Measurements from ENCODE around the gene LAMTOR1. TPM values are rescaled to one million over a fixed set of nuclear protein-coding genes. Genes with fewer than 3 reads are reported as not detected.

The LAMTOR1 gene
- polyA plus RNA-seq, 2 of the 4 experiments (the other 2 are of a cell fraction) = 66.1 to 119 TPM

- ATAC-seq (no peak), DNase-seq (ENCODE audit: low read depth in 1 of 2, low spot score in 1 of 2) (no peak), FAIRE-seq (no peak)
- ChIA-PET CTCF (interaction anchor here (0.6 to 4.8 kb wide), 6 partner anchors 10 to 73 kb away, joined by 3 to 27 read pairs (median 3); no protein-coding TSS in a partner anchor), POLR2A (no interaction called here)
- Histone ChIP-seq H3K4me2 (no peak overlapping the region), H3K4me1 (no peaks in the 10 kb centered on the region), H3K9me3 (no peaks in the 10 kb centered on the region), H3K4me3 (no peak overlapping the region), H3K27ac (no peak overlapping the region)
- WGBS (ENCODE audit: missing lambda C conversion rate) = 62% methylated on average over 2 of the region's 2 CpGs
- TF ChIP-seq HOXB5 (CRISPR knock-in tag; IDR thresholded peaks at IDR 0.05) (no peak), EHF (CRISPR knock-in tag; IDR thresholded peaks at IDR 0.05) (no peak), JUN (IDR thresholded peaks at IDR 0.05) (no peak), FOSL2 (IDR thresholded peaks at IDR 0.05) (no peak), FOSL2 (CRISPR knock-in tag; IDR thresholded peaks at IDR 0.05) (no peak), KDM5A (IDR thresholded peaks at IDR 0.05) (no peak), RNF2 (IDR thresholded peaks at IDR 0.05; ENCODE audit: borderline replicate concordance, low read depth) (no peak), HOXA7 (CRISPR knock-in tag; IDR thresholded peaks at IDR 0.05) (no peak), FOSB (CRISPR knock-in tag; IDR thresholded peaks at IDR 0.05) (no peak), CBX2 (IDR thresholded peaks at IDR 0.05; ENCODE audit: borderline replicate concordance, low read depth) (no peak)
- TF ChIP-seq, protein P1, sequence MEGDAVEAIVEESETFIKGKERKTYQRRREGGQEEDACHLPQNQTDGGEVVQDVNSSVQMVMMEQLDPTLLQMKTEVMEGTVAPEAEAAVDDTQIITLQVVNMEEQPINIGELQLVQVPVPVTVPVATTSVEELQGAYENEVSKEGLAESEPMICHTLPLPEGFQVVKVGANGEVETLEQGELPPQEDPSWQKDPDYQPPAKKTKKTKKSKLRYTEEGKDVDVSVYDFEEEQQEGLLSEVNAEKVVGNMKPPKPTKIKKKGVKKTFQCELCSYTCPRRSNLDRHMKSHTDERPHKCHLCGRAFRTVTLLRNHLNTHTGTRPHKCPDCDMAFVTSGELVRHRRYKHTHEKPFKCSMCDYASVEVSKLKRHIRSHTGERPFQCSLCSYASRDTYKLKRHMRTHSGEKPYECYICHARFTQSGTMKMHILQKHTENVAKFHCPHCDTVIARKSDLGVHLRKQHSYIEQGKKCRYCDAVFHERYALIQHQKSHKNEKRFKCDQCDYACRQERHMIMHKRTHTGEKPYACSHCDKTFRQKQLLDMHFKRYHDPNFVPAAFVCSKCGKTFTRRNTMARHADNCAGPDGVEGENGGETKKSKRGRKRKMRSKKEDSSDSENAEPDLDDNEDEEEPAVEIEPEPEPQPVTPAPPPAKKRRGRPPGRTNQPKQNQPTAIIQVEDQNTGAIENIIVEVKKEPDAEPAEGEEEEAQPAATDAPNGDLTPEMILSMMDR (IDR thresholded peaks at IDR 0.05) = no peak
These were observed 17.8 kb upstream of the LAMTOR1 start for GRCh38 chr11:72120930-72121329.

GRCh38 chr11:72119198-72119597 lies 16.1 kb upstream of the LAMTOR1 start:
- H3K4me2 ChIP-seq = no peak overlapping the region
- no peaks in the 10 kb centered on the region for H3K4me1 ChIP-seq
- ChIA-PET CTCF (interaction anchor here (0.7 to 4.8 kb wide), 4 partner anchors 11 to 352 kb away, joined by 3 to 27 read pairs (median 4); no protein-coding TSS in a partner anchor), POLR2A (no interaction called here)
- TF ChIP-seq PHF8 (IDR thresholded peaks at IDR 0.05; ENCODE audit: borderline replicate concordance, low read depth) = no peak
- no peak for TF ChIP-seq FOSL2 (IDR thresholded peaks at IDR 0.05)
- no peak for TF ChIP-seq FOSL2 (CRISPR knock-in tag; IDR thresholded peaks at IDR 0.05)
- no peak for TF ChIP-seq CBX8 (IDR thresholded peaks at IDR 0.05)
- TF ChIP-seq SMC3 (IDR thresholded peaks at IDR 0.05) = no peak
- no peak for TF ChIP-seq NFE2L2 (conservative IDR thresholded peaks at IDR 0.05; ENCODE audit: low read length)
- TF ChIP-seq KDM1A (IDR thresholded peaks at IDR 0.05; ENCODE audit: low read depth) = no peak
- TF ChIP-seq MAZ (IDR thresholded peaks at IDR 0.05; ENCODE audit: borderline replicate concordance, low read depth, low read length) = no peak
- TF ChIP-seq GATA3 (IDR thresholded peaks at IDR 0.05; ENCODE audit: borderline replicate concordance) = no peak
- no peaks in the 10 kb centered on the region for H3K9me3 ChIP-seq
- no peak for FAIRE-seq
- WGBS (ENCODE audit: missing lambda C conversion rate) = 85% methylated on average over 6 of the region's 6 CpGs
- no peak for DNase-seq (ENCODE audit: low read depth in 1 of 2, low spot score in 1 of 2)
- H3K4me3 ChIP-seq = no peak overlapping the region
- H3K27ac ChIP-seq = no peak overlapping the region
- ATAC-seq = no peak

DNA sequence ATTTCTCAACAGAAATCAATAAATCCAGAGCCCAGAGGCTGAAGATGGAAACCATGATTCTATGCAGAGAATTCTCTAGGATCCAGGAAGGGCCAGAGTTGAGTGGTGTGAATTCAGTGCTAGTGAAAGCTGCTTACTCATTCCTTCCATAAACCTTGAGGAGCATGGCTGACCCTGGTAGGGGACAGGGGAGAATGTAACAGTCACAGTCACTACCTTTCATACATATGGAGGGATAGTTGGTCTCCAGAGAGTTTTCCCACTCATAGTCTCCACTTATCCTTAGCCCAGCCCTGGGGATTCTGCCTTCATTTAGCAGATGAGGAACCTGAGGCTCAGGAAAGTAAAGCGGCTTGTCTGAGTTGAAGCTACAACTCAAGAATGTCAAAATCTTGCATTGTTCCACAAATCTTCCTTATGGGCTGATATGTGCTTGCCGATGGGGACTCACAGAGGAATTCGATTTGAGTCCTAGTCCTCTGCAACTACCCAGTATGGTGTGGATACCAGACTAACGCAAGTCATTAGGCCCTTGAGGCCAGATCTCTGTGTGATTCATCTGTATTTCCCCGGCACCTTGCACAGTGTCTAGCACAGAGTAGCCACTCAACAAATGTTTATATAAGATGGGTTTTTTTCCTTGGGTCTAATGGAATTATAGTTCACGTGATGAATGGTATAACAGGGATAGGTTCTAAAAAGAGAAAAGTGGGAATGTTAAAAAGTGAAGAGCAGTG lies 13.1 kb upstream of the LAMTOR1 start:
- WGBS (ENCODE audit: missing lambda C conversion rate) = 82% methylated on average over 6 of the region's 6 CpGs
- peaks cover 9% of the 10 kb centered on the region; the same call in 2 of the 3 replicates for H3K4me1 ChIP-seq
- no peak overlapping the region for H3K27ac ChIP-seq
- DNase-seq (ENCODE audit: low read depth in 1 of 2, low spot score in 1 of 2) (no peak), ATAC-seq (no peak), FAIRE-seq (no peak)
- CTCF ChIA-PET = interaction anchor here (1.5 kb wide), 1 partner anchor 28 kb away, joined by 10 read pairs; no protein-coding TSS in a partner anchor
- POLR2A ChIA-PET = no interaction called here
- no peak overlapping the region for H3K4me3 ChIP-seq
- H3K4me2 ChIP-seq = no peak overlapping the region
- TF ChIP-seq RARB (CRISPR knock-in tag; IDR thresholded peaks at IDR 0.05) (no peak), HOXA7 (CRISPR knock-in tag; IDR thresholded peaks at IDR 0.05) (no peak), ZNF302 (CRISPR knock-in tag; IDR thresholded peaks at IDR 0.05) (no peak), ZFP36 (IDR thresholded peaks at IDR 0.05; ENCODE audit: borderline replicate concordance, partially characterized antibody) (no peak), SMC3 (IDR thresholded peaks at IDR 0.05) (no peak), ESRRA (IDR thresholded peaks at IDR 0.05; ENCODE audit: borderline replicate concordance, low read length) (no peak), KDM5A (IDR thresholded peaks at IDR 0.05) (no peak), RFX5 (IDR thresholded peaks at IDR 0.05) (no peak), NR3C1 (IDR thresholded peaks at IDR 0.05) (no peak), JUN (IDR thresholded peaks at IDR 0.05) (no peak), TP53 (CRISPR knock-in tag; IDR thresholded peaks at IDR 0.05) (no peak), MAZ (IDR thresholded peaks at IDR 0.05; ENCODE audit: borderline replicate concordance, low read depth, low read length) (no peak), EHMT2 (IDR thresholded peaks at IDR 0.05; ENCODE audit: low read depth) (no peak)
- TF ChIP-seq, protein P2, sequence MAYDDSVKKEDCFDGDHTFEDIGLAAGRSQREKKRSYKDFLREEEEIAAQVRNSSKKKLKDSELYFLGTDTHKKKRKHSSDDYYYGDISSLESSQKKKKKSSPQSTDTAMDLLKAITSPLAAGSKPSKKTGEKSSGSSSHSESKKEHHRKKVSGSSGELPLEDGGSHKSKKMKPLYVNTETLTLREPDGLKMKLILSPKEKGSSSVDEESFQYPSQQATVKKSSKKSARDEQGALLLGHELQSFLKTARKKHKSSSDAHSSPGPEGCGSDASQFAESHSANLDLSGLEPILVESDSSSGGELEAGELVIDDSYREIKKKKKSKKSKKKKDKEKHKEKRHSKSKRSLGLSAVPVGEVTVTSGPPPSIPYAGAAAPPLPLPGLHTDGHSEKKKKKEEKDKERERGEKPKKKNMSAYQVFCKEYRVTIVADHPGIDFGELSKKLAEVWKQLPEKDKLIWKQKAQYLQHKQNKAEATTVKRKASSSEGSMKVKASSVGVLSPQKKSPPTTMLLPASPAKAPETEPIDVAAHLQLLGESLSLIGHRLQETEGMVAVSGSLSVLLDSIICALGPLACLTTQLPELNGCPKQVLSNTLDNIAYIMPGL (CRISPR knock-in tag; IDR thresholded peaks at IDR 0.05; ENCODE audit: borderline replicate concordance) = no peak
- no peaks in the 10 kb centered on the region for H3K9me3 ChIP-seq
